Activated CD8-positive, alpha-beta memory T cell treated with anti-CD3 and anti-CD28 coated beads, Interleukin-2, amount 50 U/mL, for 1 hour (primary cell): ENCODE results near the gene KCP.

Experiments used
- DNase-seq: peaks from one replicate; pipeline ENCODE4 v3.0.0-alpha.2; 2020; ENCODE audit errors: extremely low read depth

Gene KCP

GRCh38 chr7:128939075-128939860, 28.8 kb upstream of the KCP start:
- no peak for DNase-seq

- DNase-seq, result no peak
These were observed 28.1 kb upstream of the KCP start for GRCh38 chr7:128938544-128939074.

GRCh38 chr7:128937647-128938543, 27.4 kb upstream of the KCP start, which contains the start of gene IRF5:
Gene IRF5, plus strand, starts transcription at chr7:128937927. Its CDS starts 4,155 bp downstream, at chr7:128942082.
- no peak for DNase-seq

DNA sequence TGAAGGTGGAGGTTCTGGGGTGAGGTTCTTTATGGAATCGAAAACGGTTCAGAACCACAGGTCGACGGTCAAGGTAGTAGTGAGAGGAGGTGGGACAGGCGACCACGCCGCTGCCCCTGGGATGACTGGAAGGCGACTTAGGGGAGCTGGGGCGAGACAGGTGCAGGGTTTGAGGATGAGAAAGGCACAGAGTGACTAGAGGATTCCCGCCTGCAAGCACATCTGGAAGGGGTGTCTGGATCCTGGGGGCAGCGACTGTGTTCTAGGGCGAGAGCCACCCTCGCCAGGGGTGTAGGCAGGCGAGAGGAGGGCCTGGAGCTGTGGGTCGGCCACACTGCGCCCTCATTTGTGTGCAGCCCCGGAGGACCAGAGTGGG, 26.8 kb upstream of the KCP start:
- no peak for DNase-seq

DNA sequence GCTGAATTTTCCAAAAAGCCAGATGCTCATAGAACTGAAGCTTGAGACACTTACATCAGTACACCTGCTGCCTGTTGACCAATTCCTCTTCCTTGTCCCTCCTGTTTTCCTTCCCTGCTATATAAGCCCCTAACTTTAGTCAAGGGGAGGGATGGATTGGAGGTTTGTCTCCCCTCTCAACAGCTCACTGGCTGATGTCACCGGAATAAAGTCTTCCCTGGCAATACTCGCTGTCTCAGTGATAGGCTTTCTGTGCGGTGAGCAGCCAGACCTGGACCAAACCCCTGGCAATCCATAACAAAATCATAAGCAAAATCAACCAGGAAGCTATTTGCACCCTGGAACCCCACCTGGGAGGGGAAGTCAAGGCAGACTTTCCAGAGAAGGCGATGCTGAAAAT, 26.3 kb upstream of the KCP start:
- no peak for DNase-seq

DNA sequence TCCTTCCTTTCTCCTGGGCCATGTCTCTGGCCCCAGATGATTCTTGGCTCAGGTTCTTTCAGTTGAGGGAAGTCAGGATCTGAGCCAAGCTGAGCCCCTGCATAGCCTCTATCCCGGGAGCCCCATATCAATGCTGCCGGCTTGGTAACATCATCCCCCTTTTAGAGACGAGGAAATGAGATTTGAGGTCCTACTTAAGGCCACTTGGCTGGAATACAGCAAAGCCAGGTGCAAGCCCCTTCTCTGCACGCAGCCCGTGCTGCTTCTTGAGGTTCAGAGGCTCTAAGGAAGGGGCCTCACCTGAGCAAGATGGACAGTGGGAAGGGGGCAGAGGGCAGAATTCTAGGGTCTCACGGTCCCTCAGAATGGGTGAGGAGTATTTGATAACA, 24.8 kb upstream of the KCP start:
- DNase-seq, result no peak

DNA sequence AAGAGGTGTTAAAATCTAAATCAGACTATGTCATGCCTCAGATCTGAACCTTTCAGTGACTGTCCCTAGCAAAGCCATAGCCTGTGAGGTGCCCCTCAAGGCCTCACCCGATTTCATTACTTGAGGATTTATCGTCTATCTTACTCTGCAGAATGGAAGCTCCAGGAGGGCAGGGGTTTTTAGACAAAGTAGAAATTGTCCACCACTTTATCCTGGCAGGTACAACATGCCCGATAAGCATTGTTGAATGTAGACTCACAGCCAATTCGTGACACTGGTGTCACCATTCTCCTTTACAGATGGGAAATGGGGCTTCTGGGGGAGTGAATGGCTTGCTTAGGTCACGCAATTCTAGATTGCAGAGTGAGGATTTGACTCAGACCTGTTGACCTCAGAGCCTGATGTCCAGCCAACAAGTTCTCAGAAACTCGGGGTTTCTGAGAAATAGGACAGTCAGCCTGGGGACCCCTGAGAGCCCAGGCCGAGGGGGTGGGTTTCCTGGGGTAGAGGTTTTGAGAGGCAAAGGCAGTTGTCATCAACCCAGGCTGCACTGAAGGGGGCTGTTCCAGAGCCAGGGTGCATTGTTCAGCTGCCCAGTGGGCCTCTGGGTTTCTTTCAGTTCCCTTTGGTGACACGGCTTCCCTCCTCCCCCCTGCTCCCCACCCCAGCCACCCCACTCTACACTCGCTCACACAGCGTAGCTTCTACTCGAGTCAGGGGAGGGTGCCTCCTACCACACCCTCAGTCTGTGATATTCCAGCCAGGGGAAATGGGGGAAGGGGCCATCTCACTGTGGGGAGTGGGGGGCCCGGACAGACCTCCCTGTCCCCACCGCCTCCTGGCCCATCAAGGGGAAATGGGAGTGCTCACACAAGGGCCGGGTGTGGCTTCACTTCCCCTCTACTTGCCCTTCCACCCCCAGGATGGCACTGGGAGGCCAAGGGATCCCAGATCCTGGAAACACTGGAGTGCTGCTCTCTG, 24.1 kb upstream of the KCP start:
- no peak for DNase-seq

- DNase-seq, result no peak
These were observed 22.8 kb upstream of the KCP start for GRCh38 chr7:128933180-128933891.

- no peak for DNase-seq
These were observed 22.3 kb upstream of the KCP start for GRCh38 chr7:128932862-128933179.

DNA sequence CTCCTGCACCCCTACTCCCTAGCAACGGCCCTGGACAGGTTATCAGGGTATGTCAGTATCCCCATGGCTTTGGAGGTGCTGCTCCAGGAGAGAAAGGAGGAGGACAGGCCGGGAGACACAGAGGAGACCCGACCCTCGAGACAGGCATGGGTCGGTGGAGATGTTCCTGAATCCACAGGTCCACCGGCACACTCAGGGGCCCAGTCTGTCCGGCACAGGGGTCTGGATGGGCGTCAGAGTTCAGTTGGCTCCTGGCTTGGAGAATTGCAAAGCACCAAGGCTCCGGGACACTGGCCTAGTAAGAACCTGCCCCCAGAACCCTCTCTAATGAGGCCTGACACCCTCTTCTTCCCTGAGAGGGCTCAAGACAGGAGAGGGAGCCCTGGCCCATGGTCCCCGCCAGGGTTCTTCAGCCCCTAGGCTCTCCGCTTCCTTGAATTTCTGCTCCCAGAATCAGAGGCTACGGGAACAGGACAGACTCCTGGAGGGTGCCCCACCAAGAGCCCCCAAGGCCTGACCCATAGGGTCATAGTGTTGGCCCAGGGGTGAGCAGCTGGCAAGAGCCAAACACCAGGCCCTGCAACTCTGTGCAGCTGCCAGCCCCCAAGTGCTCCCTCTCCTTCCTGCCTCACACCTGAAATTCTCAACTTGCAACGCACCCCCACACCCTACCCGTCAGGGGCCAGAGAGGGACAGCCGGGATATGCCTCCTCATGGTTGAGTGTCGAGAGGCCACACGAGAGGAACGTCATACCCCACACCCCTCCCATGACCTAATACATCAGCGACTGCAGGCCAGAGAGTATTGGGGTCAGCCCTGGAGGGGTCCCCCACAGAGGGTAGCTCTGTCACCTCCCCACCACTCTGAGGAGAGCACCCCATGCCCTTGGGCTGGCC, 21.7 kb upstream of the KCP start:
- DNase-seq, result no peak

DNA sequence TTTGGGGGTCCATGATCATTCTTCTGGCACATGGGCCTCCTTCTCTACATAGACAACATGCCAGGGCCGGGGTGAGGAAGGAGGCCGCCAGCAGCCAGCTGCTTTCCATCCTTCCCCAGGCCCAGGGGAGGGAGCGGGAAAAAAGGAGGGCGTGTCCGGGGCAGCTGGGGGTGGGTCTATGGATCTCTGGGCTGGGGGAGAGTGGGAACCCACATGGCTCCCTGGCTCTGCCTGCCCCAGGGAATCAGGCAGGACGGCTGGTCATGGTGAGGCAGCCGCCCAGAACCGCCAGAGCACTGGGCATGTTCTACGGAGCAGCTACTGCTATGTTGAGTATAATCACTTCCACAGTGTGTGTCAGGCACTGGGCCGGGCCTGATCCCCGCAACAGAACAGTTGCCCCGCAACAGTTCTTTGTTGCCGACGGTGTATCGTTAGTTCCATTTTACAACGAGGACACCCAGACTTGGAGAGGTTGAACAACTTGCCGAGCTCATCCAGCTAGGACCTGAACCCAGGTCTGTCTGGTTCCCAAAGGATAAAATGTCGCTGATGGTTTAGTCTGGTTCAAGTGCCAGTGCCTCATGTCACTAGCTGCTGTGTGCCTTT, 20.8 kb upstream of the KCP start:
- DNase-seq, result no peak

GRCh38 chr7:128928882-128929788, 18.6 kb upstream of the KCP start:
- no peak for DNase-seq

- DNase-seq, result no peak
These were observed 17.8 kb upstream of the KCP start for GRCh38 chr7:128928159-128928813.

- DNase-seq, result no peak
These were observed 14.4 kb upstream of the KCP start for GRCh38 chr7:128924707-128925588.

GRCh38 chr7:128923411-128923800, 12.9 kb upstream of the KCP start:
- no peak for DNase-seq

- DNase-seq, result no peak
These were observed 12.2 kb upstream of the KCP start for GRCh38 chr7:128922496-128923410.
